ENCODE measurements around the gene DRD4.

DNA sequence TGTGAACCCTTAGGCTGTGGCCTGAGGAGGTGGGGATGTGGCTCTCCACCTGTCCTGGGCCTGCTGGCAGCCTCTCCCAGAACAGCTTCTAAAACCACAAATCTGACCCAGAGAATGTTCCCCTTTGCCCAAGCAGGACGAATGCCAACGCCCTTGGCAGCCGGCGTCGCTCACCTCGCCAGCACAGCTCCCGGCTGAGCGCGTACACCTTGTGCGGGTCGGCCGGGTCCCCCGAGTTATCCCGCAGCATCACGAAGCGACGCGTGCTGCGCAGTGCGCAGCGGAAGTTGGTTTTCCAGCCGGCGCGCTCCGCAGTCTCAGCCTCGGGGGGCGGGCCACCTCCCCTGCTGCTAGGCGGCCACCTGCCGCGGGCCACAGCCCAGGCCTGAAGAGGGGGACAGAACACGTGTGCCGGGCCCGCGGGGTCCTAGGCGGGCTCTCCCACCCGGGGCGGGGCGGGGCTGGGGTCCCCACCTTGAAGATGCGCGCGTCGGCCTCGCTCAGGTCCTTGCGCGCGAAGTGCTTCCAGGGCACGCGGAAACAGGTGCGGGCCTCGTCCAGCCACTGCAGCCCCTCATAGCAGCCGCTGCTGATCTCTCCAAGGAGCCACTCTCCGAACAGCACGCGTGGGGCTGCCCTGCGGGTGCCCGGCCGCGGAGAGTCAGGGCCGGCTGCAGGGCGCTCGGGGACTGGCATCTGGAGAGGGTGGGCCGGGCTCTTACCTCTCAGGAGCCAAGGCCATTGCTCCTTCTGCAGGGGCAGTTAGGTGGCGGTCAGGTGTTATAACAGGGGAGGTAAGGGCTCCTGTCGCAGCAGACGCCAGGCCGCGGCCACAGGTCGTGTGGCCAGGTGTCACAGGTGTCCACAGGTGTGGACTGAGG lies 22.2 kb upstream of the DRD4 start:
- TF ChIP-seq, protein P1, sequence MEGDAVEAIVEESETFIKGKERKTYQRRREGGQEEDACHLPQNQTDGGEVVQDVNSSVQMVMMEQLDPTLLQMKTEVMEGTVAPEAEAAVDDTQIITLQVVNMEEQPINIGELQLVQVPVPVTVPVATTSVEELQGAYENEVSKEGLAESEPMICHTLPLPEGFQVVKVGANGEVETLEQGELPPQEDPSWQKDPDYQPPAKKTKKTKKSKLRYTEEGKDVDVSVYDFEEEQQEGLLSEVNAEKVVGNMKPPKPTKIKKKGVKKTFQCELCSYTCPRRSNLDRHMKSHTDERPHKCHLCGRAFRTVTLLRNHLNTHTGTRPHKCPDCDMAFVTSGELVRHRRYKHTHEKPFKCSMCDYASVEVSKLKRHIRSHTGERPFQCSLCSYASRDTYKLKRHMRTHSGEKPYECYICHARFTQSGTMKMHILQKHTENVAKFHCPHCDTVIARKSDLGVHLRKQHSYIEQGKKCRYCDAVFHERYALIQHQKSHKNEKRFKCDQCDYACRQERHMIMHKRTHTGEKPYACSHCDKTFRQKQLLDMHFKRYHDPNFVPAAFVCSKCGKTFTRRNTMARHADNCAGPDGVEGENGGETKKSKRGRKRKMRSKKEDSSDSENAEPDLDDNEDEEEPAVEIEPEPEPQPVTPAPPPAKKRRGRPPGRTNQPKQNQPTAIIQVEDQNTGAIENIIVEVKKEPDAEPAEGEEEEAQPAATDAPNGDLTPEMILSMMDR (IDR thresholded peaks at IDR 0.05; ENCODE audit: low read length) = no peak
- TF ChIP-seq EZH2phosphoT487 (IDR thresholded peaks at IDR 0.05; ENCODE audit: low read length) = no peak

Measured in MM.1S (cell line).